Lung (tissue), 12 donors: Measurements from ENCODE around the gene ZDHHC13. TPM values are rescaled to one million over a fixed set of nuclear protein-coding genes. Genes with fewer than 3 reads are reported as not detected.

Source experiments
- ATAC-seq: fragments of 200-7000 bp; cut with Tn5 transposase; one replicate; pipeline ENCODE4 v1.9.1; 2020; ENCODE audit warnings: moderate number of reproducible peaks; ENCODE audit not compliant: insufficient read depth, low FRiP score
- DNase-seq, 3 donors: peaks; one replicate each; pipeline ENCODE4 v3.0.0-alpha.2; 2013 to 2017
- H3K27ac ChIP-seq, 2 donors: one replicate each; pipeline ENCODE4 v1.5.1; 2013; ENCODE audit warnings: mild to moderate bottlenecking in 2 of 2, moderate library complexity in 2 of 2, control low read depth in 1 of 2, inconsistent platforms in 1 of 2, low read depth in 1 of 2, low read length in 1 of 2
- H3K27me3 ChIP-seq, 3 donors: one replicate each; pipeline ENCODE4 v1.5.1; 2013; ENCODE audit warnings: low read length in 2 of 3; ENCODE audit not compliant: control insufficient read depth in 3 of 3, insufficient read depth in 3 of 3
- H3K36me3 ChIP-seq, 4 donors: one replicate each; pipeline ENCODE4 v1.5.1; 2013; ENCODE audit warnings: low read length in 4 of 4, mild to moderate bottlenecking in 1 of 4, moderate library complexity in 1 of 4; ENCODE audit not compliant: control insufficient read depth in 4 of 4, insufficient read depth in 4 of 4
- H3K4me1 ChIP-seq, 5 donors: one replicate each; pipeline ENCODE4 v1.5.1; 2013; ENCODE audit warnings: low read length in 5 of 5, mild to moderate bottlenecking in 2 of 5, moderate library complexity in 1 of 5; ENCODE audit not compliant: control insufficient read depth in 5 of 5, insufficient read depth in 5 of 5
- H3K4me3 ChIP-seq: one replicate; pipeline ENCODE4 v1.5.1; 2013; ENCODE audit warnings: mild to moderate bottlenecking, control low read depth, moderate library complexity
- H3K9ac ChIP-seq, 2 donors: one replicate each; pipeline ENCODE4 v1.5.1; 2013; ENCODE audit warnings: low read length in 2 of 2, control low read depth in 1 of 2; ENCODE audit not compliant: insufficient read depth in 1 of 2
- H3K9me3 ChIP-seq, 4 donors: one replicate each; pipeline ENCODE4 v1.5.1; 2013; ENCODE audit warnings: low read length in 3 of 4, mild to moderate bottlenecking in 1 of 4, moderate library complexity in 1 of 4; ENCODE audit not compliant: control insufficient read depth in 4 of 4, insufficient read depth in 3 of 4
- WGBS, 2 donors: extraction: QIAGEN DNeasy Blood & Tissue Kit; methylation state at CpG; one replicate each; pipeline ENCODE4 v1.1.7; 2013; 5-methylcytosine and 5-hydroxymethylcytosine counted together
- polyA plus RNA-seq, 2 donors: library from polyadenylated mRNA; stranded (reverse); fragments of 200-250 nt; gene quantifications; one replicate each; pipeline ENCODE4 v1.2.1, GENCODE V29; 2013
- total RNA-seq, 2 donors: library from RNA; depleted of rRNA in 1 of 2; stranded (reverse); fragments of >200 nt in 1 of 2; gene quantifications; one replicate each; pipeline ENCODE4 v1.2.1, GENCODE V29; 2014 to 2021
- TF ChIP-seq, protein P1 (sequence below): IDR thresholded peaks from 2 replicates; pipeline ENCODE4 v1.5.1; 2012; ENCODE audit warnings: mild to moderate bottlenecking; ENCODE audit errors: control extremely low read depth, extremely low read depth
- donor health status: control.
- donor health status: control.
- donor health status: Bipolar disorder and iron deficiency.
- donor health status: healthy.
- donor health status: DM: yes; HTN: yes; CAD: no.

Gene ZDHHC13
- total and polyA plus RNA-seq, 4 donors: 10.6 to 20.0 (median 12.4) TPM

DNA sequence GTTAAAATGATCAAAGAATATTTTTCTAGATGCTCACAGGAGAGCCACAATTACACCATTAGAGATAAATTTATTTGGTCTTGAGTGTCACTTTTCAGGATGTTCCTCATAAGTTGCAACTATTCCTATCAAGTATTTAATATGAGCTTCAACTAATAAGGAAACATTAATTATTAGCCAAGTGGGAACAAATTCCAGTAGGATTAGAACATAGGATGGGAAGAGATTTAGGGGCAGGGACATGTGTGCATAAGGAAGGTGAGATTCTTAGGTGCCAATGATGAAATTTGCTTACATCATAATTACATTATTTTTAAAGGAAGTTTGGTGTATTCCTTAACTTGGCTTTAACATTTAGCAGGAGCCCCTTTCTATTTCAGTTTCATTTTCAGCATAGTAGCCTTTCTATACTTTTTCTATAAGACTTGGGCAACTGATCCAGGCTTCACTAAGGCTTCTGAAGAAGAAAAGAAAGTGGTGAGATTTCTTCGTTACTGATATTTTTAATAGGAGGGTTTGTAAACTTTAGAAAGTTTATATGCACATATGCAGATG lies 46.1 kb downstream of the ZDHHC13 start:
- Histone ChIP-seq H3K9ac (no peak overlapping the region), H3K27me3 (no peaks in the 10 kb centered on the region), H3K9me3 (no peaks in the 10 kb centered on the region), H3K4me1 (peaks cover 0 to 4% (median 0%) of the 10 kb centered on the region in 5 donors), H3K27ac (no peak overlapping the region), H3K36me3 (peaks cover 0 to 19% (median 7%) of the 10 kb centered on the region in 4 donors), H3K4me3 (no peak overlapping the region)
- ATAC-seq (no peak), DNase-seq (no peak)
- WGBS, 2 donors: 93% methylated on average over 1 of the region's 1 CpG
- TF ChIP-seq, protein P1, sequence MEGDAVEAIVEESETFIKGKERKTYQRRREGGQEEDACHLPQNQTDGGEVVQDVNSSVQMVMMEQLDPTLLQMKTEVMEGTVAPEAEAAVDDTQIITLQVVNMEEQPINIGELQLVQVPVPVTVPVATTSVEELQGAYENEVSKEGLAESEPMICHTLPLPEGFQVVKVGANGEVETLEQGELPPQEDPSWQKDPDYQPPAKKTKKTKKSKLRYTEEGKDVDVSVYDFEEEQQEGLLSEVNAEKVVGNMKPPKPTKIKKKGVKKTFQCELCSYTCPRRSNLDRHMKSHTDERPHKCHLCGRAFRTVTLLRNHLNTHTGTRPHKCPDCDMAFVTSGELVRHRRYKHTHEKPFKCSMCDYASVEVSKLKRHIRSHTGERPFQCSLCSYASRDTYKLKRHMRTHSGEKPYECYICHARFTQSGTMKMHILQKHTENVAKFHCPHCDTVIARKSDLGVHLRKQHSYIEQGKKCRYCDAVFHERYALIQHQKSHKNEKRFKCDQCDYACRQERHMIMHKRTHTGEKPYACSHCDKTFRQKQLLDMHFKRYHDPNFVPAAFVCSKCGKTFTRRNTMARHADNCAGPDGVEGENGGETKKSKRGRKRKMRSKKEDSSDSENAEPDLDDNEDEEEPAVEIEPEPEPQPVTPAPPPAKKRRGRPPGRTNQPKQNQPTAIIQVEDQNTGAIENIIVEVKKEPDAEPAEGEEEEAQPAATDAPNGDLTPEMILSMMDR: no peak

DNA sequence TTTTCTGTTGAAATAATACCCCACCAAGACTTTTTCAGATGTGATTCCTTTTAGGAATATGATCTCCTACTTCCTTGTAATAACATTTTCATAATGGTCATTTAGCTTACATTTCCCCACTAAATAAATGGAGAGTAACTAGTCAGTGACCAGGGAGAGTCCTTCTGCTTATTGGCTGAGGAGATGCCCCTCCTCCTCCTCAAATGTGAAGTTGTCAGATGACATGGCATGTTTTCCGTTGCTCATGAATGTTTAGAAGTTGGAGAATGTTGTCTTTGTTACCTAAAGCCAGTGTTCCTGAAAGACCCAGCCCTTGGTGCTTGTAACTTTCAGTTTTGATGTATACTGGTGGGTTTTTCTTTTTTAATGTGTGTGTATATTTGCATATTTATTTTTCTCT lies 46.6 kb downstream of the ZDHHC13 start:
- ATAC-seq: no peak
- Histone ChIP-seq H3K36me3 (peaks cover 0 to 19% (median 9%) of the 10 kb centered on the region in 4 donors), H3K4me3 (no peak overlapping the region), H3K9me3 (no peaks in the 10 kb centered on the region), H3K27me3 (no peaks in the 10 kb centered on the region), H3K27ac (no peak overlapping the region), H3K4me1 (peaks cover 0 to 4% (median 0%) of the 10 kb centered on the region in 5 donors), H3K9ac (no peak overlapping the region)
- DNase-seq: no peak
- TF ChIP-seq, protein P1: no peak
- WGBS, 2 donors: 66 to 72% methylated on average over 1 of the region's 1 CpG

- Histone ChIP-seq H3K27ac (no peak overlapping the region), H3K4me3 (no peak overlapping the region), H3K9ac (no peak overlapping the region), H3K36me3 (peaks cover 0 to 19% (median 9%) of the 10 kb centered on the region in 4 donors), H3K27me3 (no peaks in the 10 kb centered on the region), H3K4me1 (peaks cover 0 to 4% (median 0%) of the 10 kb centered on the region in 5 donors), H3K9me3 (no peaks in the 10 kb centered on the region)
- WGBS, 2 donors: 83 to 84% methylated on average over 4 of the region's 4 CpGs
- no peak for DNase-seq
- TF ChIP-seq, protein P1: no peak
- ATAC-seq: no peak
These were observed 47.4 kb downstream of the ZDHHC13 start for GRCh38 chr11:19164230-19164855.
